ENCODE results near the gene IGFN1.

The IGFN1 gene

DNA sequence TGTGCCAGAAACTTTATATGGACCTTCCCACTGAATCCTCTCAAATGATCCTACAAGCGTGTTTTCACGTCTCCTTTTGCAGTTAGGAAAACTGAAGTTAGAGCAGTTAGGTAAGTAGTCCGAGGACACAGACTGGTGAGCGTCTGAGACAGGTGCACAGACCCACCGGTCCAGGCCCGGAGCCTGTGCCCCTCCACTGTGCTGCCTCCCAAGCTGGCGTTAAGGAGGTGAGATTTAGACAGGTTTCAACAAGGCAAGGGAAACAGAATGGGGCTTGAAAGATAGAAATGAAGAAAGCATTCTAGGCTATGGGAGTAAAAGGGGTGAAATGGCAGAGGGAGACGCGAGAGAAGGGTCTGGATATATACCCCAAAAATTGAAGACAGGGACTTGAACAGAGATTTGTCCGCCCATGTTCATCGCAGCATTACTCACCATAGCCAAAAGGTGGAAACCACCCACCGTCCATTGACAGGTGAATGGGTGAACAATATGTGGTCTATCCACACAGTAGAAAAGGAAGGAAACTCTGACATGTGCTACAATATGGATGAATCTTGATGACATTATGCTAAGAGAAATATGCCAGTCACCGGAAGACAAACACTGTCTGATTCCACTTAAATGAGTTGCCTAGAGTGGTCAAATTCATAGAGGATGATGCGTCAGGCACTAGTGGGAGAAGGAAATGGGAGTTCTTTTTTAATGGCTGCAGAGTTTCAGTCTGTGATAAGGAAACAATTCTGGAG, 77.0 kb downstream of the IGFN1 start:
- no peak for DNase-seq

GRCh38 chr1:201268604-201269151, 78.1 kb downstream of the IGFN1 start:
- DNase-seq, result no peak

DNA sequence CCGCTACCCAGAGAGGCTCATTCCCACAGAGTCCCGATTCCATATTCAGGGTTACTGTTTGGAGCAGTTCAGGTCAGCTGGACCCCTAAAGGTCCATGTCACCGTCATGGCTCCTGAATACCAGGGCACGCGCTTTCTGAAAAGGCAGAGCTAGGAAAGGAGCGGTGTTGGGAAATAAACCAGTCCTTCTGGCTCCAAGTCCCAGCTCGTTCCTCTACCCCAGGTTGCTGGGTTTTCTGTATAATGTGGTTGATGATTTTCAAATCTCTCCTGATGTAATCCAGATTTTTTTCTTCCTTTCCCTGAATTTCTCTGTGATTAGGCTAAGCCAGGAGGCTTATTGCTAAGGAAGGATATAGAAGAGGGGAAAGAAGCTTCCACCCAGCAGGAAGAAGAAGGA, 78.7 kb downstream of the IGFN1 start:
- no peak for DNase-seq

- DNase-seq, result no peak
Observed at GRCh38 chr1:201269900-201270410, 79.3 kb downstream of the IGFN1 start.

- peak in 2 of 3 experiments; percentile 46 to 77 for DNase-seq
Observed at GRCh38 chr1:201270616-201271390, 80.2 kb downstream of the IGFN1 start.

DNA sequence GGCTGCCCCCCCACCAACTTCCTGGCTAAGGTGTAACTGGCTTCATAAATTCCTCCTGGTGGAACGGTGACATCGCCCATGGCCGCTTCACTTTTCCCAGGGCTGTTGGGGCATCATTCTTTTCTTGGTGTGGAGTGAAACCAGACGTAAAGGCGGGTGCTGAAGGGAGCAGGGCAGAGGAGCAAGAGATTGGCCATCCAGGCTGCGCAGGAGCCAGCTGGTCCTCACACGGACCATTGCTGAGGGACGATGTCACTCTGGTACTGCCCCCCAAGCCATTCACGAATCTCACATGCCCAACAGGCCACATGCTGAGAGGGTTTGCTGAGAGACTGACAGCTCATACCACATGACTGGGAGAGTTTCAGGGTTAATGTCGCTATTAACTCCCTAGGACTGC, 82.2 kb downstream of the IGFN1 start:
- no peak for DNase-seq

DNA sequence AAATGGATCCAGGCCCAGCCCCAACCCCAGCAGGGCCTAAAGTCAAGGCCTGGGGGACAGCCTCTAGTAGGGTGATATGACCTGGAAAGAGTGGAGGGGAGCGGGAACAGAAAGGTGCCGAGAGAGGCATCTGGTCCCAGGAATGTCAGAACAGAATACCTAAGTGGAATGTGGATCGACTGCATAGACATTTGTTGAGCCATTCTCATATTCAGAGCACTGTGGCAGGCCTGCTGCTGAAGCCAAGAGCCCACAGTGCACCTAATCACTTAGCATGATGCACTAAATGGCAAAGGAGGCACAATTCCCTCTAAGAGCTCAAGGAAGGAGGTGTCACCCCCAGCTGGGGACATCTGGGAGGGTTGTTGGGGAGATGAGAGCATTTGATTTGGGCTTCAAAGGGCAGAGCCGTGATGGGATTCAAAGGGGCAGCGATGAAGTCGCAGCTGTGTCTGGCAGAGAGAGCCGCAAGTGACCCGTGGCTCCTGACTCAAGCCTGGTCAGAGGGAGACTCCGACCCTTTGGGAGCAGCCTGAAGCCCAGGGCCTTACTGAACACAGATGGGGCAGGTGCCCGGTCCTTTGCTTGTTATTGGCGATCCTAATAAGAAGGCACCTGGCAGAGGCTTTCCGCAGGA, 84.1 kb downstream of the IGFN1 start:
- no peak for DNase-seq

DNA sequence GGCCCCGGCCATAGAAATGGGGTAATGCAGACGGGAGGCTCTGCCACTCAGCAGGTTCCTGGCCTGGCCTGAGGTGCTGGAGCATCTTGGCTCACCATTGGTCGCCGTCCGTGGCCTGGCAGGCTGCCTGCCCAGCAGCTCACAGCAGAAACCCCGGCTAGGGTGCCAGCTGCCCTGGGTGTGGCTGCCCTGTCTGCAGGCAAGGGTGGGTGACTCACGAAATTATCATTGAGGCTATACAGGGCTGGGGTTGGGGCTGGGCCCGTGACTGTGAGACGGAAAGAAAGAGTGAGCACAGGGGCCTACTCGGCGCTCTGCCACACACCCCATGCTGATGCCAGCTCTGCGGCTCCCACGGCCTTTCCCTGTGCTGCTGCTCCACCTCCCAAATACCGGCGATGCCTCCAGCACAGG, 84.6 kb downstream of the IGFN1 start:
- DNase-seq, result no peak

DNA sequence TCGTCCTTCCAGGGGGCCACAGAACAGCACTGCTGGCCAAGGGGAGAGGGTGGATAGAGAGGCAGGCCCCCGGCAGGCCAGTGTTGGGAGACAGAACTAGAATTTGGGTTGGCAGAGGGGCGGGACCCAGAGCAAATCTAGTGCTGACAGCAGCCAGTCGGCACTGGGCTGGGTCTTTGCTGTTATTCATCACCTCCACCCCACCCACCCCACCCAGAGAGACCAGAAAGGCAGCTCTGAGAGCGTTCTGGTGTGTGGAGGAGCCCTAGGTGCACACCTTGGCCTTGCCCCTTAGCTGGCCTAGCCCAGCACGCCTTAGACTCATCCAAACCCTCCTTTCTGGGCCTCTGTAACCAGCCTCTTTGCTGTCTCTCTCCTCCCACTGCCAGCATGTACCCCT, 86.3 kb downstream of the IGFN1 start:
- DNase-seq, result no peak

- DNase-seq, result no peak
Observed at GRCh38 chr1:201277441-201277840, 86.8 kb downstream of the IGFN1 start.
